PC-3 (cell line): Measurements from ENCODE around the gene AUTS2. TPM values are rescaled to one million over a fixed set of nuclear protein-coding genes. Genes with fewer than 3 reads are reported as not detected.

Experiments used
- ATAC-seq: fragments of 200-7000 bp; cut with Tn5 transposase; 2 replicates; pipeline ENCODE4 v1.9.1; 2020; ENCODE audit warnings: mild to moderate bottlenecking, moderate library complexity
- BruUV-seq: library from RNA; stranded (reverse); fragments of 400-500 nt; replicated peaks from 2 replicates; lab custom pipeline; 2021; lab: Mats Ljungman, UMichigan
- CTCF ChIA-PET: fragments of 300-600 bp; sonication (Branson Sonifier 250); formaldehyde crosslinking; loops from one replicate; lab custom pipeline; 2022; ENCODE audit warnings: antibody characterized with exemption; lab: Charles Lee
- POLR2A ChIA-PET: fragments of 300-600 bp; sonication (Branson Sonifier 250); formaldehyde crosslinking; loops from one replicate; lab custom pipeline; 2022; ENCODE audit warnings: antibody characterized with exemption; ENCODE audit not compliant: unreplicated experiment; lab: Charles Lee
- DNase-seq: peaks from one replicate; pipeline ENCODE4 v3.0.0-alpha.2; 2015
- H2AFZ ChIP-seq: fragments of 300-600 bp; sonication (generic); 2 replicates; pipeline ENCODE4 v1.6.0; 2016; ENCODE audit warnings: antibody characterized with exemption, low read length
- H3F3A ChIP-seq: fragments of 300-600 bp; sonication (generic); one replicate; pipeline ENCODE4 v1.6.0; 2017; ENCODE audit warnings: antibody characterized with exemption, low read length, control low read depth, mild to moderate bottlenecking; ENCODE audit not compliant: unreplicated experiment
- H3K27ac ChIP-seq: fragments of 300-600 bp; sonication (generic); 2 replicates; pipeline ENCODE4 v1.5.1; 2016; ENCODE audit warnings: mild to moderate bottlenecking, low read length
- H3K27me3 ChIP-seq: fragments of 300-600 bp; sonication (generic); 2 replicates; pipeline ENCODE4 v1.6.1; 2016; ENCODE audit warnings: low read length, mixed read lengths
- H3K36me3 ChIP-seq: fragments of 300-600 bp; sonication (generic); 2 replicates; pipeline ENCODE4 v1.6.1; 2016; ENCODE audit warnings: low read depth, mixed run types, low read length, mixed read lengths
- H3K4me1 ChIP-seq: fragments of 300-600 bp; sonication (generic); 2 replicates; pipeline ENCODE4 v1.5.1; 2016; ENCODE audit warnings: low read length; ENCODE audit not compliant: insufficient read depth
- H3K4me2 ChIP-seq: fragments of 300-600 bp; sonication (generic); 2 replicates; pipeline ENCODE4 v1.6.0; 2016; ENCODE audit warnings: low read length
- H3K4me3 ChIP-seq: fragments of 300-600 bp; sonication (generic); 2 replicates; pipeline ENCODE4 v1.5.1; 2016; ENCODE audit warnings: mild to moderate bottlenecking, low read length, mixed read lengths
- H3K79me2 ChIP-seq: fragments of 300-600 bp; sonication (generic); 2 replicates; pipeline ENCODE4 v1.6.1; 2017; ENCODE audit warnings: low read length, mixed read lengths
- H3K9ac ChIP-seq: fragments of 300-600 bp; sonication (generic); 2 replicates; pipeline ENCODE4 v1.6.0; 2016; ENCODE audit warnings: mild to moderate bottlenecking, low read length
- H3K9me2 ChIP-seq: fragments of 300-600 bp; sonication (generic); replicated peaks from 2 replicates; pipeline ENCODE4 v1.6.1; 2016; ENCODE audit warnings: mixed run types, low read length, mixed read lengths
- H3K9me3 ChIP-seq: fragments of 300-600 bp; sonication (generic); 2 replicates; pipeline ENCODE4 v1.6.1; 2016; ENCODE audit warnings: low read length, mixed read lengths
- H4K20me1 ChIP-seq: fragments of 300-600 bp; sonication (generic); 2 replicates; pipeline ENCODE4 v1.6.1; 2016; ENCODE audit warnings: low read length, mixed read lengths
- EZH2 ChIP-seq: fragments of 300-600 bp; sonication (generic); IDR thresholded peaks from one replicate; pipeline ENCODE4 v1.6.1; 2017; ENCODE audit warnings: antibody characterized with exemption, mild to moderate bottlenecking, low read length; ENCODE audit not compliant: unreplicated experiment
- EZH2phosphoT487 ChIP-seq: fragments of 300-600 bp; sonication (generic); IDR thresholded peaks from 2 replicates; pipeline ENCODE4 v1.6.1; 2018; ENCODE audit warnings: mild to moderate bottlenecking, antibody characterized with exemption, low read length, borderline replicate concordance
- intact Hi-C: fragments of 100-400 bp; cut with micrococcal nuclease; formaldehyde crosslinking; loops from 2 replicates; pipeline ENCODE4 v1.9.0; 2023
- total RNA-seq: library from RNA; depleted of rRNA; stranded (reverse); fragments of >200 nt; gene quantifications from 2 replicates; pipeline ENCODE4 v1.2.3, GENCODE V29; 2014
- TF ChIP-seq, protein P1 (sequence below): fragments of 300-600 bp; sonication (generic); conservative IDR thresholded peaks from 2 replicates; pipeline ENCODE4 v1.5.1; 2017; ENCODE audit warnings: antibody characterized with exemption, low read depth, mild to moderate bottlenecking, low read length

Gene AUTS2
- total RNA-seq, 1 experiment from 2014 or later = not detected

GRCh38 chr7:70786076-70786475, 1187.8 kb downstream of the AUTS2 start:
- CTCF ChIA-PET = no interaction called here
- Histone ChIP-seq H3K4me2 (no peak overlapping the region), H3K9ac (no peak overlapping the region), H3F3A (no peaks in the 10 kb centered on the region), H2AFZ (no peak overlapping the region), H3K36me3 (no peaks in the 10 kb centered on the region), H3K27me3 (no peaks in the 10 kb centered on the region), H3K27ac (no peak overlapping the region), H3K79me2 (no peaks in the 10 kb centered on the region), H3K9me3 (no peaks in the 10 kb centered on the region), H4K20me1 (no peaks in the 10 kb centered on the region), H3K4me1 (no peaks in the 10 kb centered on the region), H3K4me3 (no peak overlapping the region), H3K9me2 (no peaks in the 10 kb centered on the region)
- intact Hi-C loops = no loop called here
- DNase-seq (no peak), ATAC-seq (no peak)
- BruUV-seq = no TSS peak
- TF ChIP-seq, protein P1, sequence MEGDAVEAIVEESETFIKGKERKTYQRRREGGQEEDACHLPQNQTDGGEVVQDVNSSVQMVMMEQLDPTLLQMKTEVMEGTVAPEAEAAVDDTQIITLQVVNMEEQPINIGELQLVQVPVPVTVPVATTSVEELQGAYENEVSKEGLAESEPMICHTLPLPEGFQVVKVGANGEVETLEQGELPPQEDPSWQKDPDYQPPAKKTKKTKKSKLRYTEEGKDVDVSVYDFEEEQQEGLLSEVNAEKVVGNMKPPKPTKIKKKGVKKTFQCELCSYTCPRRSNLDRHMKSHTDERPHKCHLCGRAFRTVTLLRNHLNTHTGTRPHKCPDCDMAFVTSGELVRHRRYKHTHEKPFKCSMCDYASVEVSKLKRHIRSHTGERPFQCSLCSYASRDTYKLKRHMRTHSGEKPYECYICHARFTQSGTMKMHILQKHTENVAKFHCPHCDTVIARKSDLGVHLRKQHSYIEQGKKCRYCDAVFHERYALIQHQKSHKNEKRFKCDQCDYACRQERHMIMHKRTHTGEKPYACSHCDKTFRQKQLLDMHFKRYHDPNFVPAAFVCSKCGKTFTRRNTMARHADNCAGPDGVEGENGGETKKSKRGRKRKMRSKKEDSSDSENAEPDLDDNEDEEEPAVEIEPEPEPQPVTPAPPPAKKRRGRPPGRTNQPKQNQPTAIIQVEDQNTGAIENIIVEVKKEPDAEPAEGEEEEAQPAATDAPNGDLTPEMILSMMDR = no peak
- TF ChIP-seq EZH2phosphoT487 = no peak
- no peak for TF ChIP-seq EZH2
- POLR2A ChIA-PET = no interaction called here

GRCh38 chr7:70787286-70787685, 1189.0 kb downstream of the AUTS2 start:
- ATAC-seq (no peak), DNase-seq (no peak)
- BruUV-seq = no TSS peak
- Histone ChIP-seq H3K4me3 (no peak overlapping the region), H3K9me2 (no peaks in the 10 kb centered on the region), H3K36me3 (no peaks in the 10 kb centered on the region), H3K9ac (no peak overlapping the region), H3K9me3 (no peaks in the 10 kb centered on the region), H2AFZ (no peak overlapping the region), H3K27me3 (no peaks in the 10 kb centered on the region), H3K4me2 (no peak overlapping the region), H3K4me1 (no peaks in the 10 kb centered on the region), H4K20me1 (no peaks in the 10 kb centered on the region), H3K79me2 (no peaks in the 10 kb centered on the region), H3F3A (no peaks in the 10 kb centered on the region), H3K27ac (no peak overlapping the region)
- TF ChIP-seq EZH2 = no peak
- ChIA-PET CTCF (no interaction called here), POLR2A (no interaction called here)
- intact Hi-C loops = no loop called here

DNA sequence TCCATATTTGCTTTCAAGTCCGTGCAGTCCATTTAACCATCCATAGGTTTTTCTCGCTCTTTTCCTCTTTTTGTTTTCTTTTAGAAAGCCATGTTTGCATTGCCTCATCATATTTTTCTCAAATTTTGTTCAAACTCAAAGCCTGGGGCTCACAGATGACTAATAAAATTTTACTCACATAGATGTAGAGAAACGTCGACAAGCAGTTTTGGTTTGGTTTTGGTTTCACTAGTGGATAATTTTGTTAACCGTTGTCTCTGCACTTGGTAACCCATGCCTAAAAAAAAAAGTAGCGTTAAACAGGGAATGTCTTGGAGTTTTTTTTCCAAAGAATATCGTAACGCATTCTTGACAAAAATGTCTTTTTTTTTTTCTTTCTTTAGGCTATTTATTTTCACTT, 1189.5 kb downstream of the AUTS2 start:
- intact Hi-C loops = no loop called here
- Histone ChIP-seq H3K9ac (no peak overlapping the region), H3K27ac (no peak overlapping the region)

More for the DNA sequence above, 1189.5 kb downstream of the AUTS2 start:
- Histone ChIP-seq H3K4me2 (no peak overlapping the region), H4K20me1 (no peaks in the 10 kb centered on the region), H3K4me1 (no peaks in the 10 kb centered on the region), H3K36me3 (no peaks in the 10 kb centered on the region), H3K27me3 (no peaks in the 10 kb centered on the region), H2AFZ (no peak overlapping the region), H3K9me3 (no peaks in the 10 kb centered on the region), H3K9me2 (no peaks in the 10 kb centered on the region), H3F3A (no peaks in the 10 kb centered on the region), H3K79me2 (no peaks in the 10 kb centered on the region), H3K4me3 (no peak overlapping the region)
- CTCF ChIA-PET = no interaction called here
- POLR2A ChIA-PET = no interaction called here
- TF ChIP-seq EZH2 = no peak
- TF ChIP-seq EZH2phosphoT487 = no peak
- TF ChIP-seq, protein P1 = no peak
- DNase-seq = no peak
- ATAC-seq = no peak
- BruUV-seq = no TSS peak
